ENCODE data around the gene EXT2. TPM values are rescaled to one million over a fixed set of nuclear protein-coding genes. Genes with fewer than 3 reads are reported as not detected.

The EXT2 gene
- total RNA-seq, 1 donor from 2014 or later: 75.0 TPM

DNA sequence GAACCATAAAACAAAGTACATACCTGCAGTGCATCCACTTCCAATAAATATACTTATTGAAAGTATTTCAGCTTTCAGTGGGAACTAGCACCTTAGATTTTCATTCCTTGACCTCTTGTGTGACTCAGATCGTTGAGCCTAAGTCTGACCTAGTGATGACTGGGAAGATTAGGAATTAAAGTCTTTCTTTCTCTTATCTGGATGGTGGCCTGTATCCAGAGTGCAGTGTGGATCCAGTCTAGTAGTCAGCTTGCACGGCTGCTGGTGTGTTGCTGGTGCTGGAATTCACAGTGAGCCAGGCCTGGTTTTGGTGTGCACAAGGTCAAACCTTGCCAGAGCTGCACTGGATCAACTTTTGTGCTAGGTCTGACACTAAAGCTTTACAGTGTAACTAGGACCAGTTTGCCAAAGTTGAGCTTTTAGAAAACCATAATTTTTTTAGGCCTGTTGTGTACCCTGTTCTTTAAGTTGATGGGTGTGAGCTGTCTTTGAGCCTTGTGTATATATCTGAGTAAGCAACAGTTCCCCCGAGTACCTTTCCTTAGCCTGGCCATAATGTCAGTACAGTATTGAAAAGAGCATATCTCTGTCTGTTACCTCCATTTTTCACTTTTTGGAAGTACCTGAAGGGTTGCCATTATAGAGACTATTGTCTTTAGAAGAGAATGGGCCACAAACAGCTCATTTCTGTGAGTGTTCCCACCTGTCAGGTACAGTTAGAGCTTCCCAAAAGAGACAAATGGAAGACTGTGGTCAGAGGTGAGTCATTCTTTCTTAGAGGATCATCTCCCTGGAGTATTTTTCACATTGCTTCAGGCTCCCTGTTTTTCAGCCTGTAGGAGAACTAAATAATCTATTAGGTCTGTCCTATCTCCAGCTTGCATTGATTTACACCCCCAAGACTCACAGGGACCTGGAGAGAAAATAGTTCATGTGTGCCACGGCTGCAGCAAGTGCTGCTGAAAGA is 124.6 kb downstream of the EXT2 start:
- no peak overlapping the region for H3K27ac Mint-ChIP-seq
- no peaks in the 10 kb centered on the region for H3K27me3 Mint-ChIP-seq (ENCODE audit: low read depth)
- TF ChIP-seq, protein P1, sequence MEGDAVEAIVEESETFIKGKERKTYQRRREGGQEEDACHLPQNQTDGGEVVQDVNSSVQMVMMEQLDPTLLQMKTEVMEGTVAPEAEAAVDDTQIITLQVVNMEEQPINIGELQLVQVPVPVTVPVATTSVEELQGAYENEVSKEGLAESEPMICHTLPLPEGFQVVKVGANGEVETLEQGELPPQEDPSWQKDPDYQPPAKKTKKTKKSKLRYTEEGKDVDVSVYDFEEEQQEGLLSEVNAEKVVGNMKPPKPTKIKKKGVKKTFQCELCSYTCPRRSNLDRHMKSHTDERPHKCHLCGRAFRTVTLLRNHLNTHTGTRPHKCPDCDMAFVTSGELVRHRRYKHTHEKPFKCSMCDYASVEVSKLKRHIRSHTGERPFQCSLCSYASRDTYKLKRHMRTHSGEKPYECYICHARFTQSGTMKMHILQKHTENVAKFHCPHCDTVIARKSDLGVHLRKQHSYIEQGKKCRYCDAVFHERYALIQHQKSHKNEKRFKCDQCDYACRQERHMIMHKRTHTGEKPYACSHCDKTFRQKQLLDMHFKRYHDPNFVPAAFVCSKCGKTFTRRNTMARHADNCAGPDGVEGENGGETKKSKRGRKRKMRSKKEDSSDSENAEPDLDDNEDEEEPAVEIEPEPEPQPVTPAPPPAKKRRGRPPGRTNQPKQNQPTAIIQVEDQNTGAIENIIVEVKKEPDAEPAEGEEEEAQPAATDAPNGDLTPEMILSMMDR (IDR thresholded peaks at IDR 0.05; ENCODE audit: unreplicated experiment): no peak

DNA sequence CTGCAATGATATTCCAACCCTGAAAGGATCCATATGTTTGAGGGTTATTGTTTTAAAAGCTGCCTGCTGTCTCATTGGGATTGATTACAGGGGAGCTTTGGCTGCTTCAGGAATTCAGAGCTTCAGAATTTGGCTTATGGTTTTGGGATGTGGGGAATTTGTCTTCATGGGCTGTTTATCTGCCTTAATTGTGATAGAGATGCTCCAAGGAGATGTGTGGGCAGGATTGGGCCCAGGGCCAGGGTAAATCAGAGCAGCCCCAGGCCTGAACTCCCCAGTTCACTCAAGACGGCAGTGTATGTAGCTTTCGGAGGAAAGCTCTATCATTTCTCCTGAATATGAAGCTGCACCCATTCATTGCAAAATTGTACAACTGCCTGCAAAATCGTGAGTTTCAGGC is 126.0 kb downstream of the EXT2 start:
- H3K27me3 Mint-ChIP-seq (ENCODE audit: low read depth): no peaks in the 10 kb centered on the region
- H3K4me1 Mint-ChIP-seq: peaks cover 49% of the 10 kb centered on the region
- TF ChIP-seq, protein P1 (IDR thresholded peaks at IDR 0.05; ENCODE audit: unreplicated experiment): no peak
- peaks cover 5% of the 10 kb centered on the region for H3K36me3 Mint-ChIP-seq
- no peaks in the 10 kb centered on the region for H3K9me3 Mint-ChIP-seq
- DNase-seq (ENCODE audit: low spot score in 2 of 2, unreplicated experiment in 2 of 2): no peak
- no peak overlapping the region for H3K4me3 Mint-ChIP-seq
- H3K27ac Mint-ChIP-seq: peak overlapping the region; percentile 28

More for the DNA sequence above, 124.6 kb downstream of the EXT2 start:
- DNase-seq (ENCODE audit: low spot score in 2 of 2, unreplicated experiment in 2 of 2): no peak
- H3K4me3 Mint-ChIP-seq: no peak overlapping the region
- H3K4me1 Mint-ChIP-seq: peaks cover 51% of the 10 kb centered on the region
- H3K36me3 Mint-ChIP-seq: peaks cover 5% of the 10 kb centered on the region
- H3K9me3 Mint-ChIP-seq: no peaks in the 10 kb centered on the region

DNA sequence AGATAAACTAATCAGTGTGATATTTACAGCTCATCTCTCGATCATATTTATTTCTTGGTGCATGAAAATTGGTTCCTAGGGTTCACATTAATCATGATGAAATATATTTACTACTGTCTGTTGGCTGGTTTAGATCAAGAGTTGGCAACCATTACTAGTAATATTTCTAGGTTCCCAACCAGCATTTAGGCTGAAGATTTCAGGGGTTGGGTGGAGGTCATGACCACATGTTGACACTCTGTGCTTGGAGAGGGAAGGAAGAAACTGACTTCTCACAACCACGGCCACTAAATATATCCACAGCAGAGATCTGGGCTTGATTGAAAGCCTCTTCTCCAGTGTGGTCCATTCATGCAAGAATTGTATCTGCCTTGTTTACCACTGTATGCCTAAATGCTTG is 126.5 kb downstream of the EXT2 start:
- Mint-ChIP-seq H3K4me3 (no peak overlapping the region), H3K9me3 (no peaks in the 10 kb centered on the region), H3K36me3 (peaks cover 5% of the 10 kb centered on the region), H3K27me3 (ENCODE audit: low read depth) (no peaks in the 10 kb centered on the region), H3K4me1 (peaks cover 47% of the 10 kb centered on the region), H3K27ac (peak overlapping the region; percentile 11)
- no peak for DNase-seq (ENCODE audit: low spot score in 2 of 2, unreplicated experiment in 2 of 2)
- TF ChIP-seq, protein P1 (IDR thresholded peaks at IDR 0.05; ENCODE audit: unreplicated experiment): no peak

DNA sequence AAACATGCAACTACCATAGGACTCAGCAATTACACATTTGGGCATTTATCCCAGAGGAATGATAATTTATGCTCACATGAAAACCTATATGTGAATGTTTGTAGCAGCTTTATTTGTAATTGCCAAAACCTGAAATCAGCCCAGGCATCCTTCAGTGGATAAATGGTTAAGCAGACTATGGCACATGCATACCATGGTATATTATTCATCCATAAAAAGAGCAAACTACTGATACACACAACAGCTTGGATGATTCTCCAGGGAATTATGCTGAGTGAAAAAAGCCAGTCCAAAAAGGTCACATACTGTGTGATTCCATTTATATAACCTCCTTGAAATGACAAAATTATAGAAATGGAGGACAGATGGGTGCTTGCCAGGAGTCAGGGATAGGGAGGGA is 127.8 kb downstream of the EXT2 start:
- TF ChIP-seq, protein P1 (IDR thresholded peaks at IDR 0.05; ENCODE audit: unreplicated experiment): no peak

DNA sequence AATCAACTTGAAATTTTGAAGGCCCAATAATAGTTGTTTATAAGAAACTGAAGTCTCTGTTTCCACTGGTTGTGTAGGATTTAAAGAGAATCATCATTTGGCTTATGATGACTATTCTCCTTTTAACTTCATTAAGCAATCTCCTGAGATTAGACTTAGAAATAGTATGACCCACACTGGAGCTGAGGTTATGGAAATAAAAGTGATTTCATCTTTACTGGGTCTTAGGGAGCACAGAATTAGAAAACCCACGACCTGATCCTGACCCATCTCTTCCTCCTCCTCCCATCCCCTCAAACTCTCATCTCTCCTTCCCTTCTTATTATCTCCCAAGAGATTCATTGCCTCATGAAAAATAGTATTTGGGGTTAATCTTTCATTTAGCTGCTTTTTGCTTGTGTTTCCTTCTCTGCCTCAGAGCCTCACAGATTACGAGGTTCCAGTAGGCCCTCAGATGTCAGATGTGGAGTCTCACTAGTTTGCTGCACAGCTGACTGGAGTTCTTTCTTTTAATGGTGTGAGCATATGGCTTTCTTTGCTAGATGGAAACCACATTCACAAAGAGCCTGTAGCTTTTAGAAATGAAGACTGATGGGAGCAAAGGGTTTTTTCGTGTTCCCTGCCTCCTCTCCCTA is 129.5 kb downstream of the EXT2 start:
- Mint-ChIP-seq H3K4me1 (peaks cover 66% of the 10 kb centered on the region), H3K27ac (peak overlapping the region; percentile 68)

More for the DNA sequence above, 127.8 kb downstream of the EXT2 start:
- no peaks in the 10 kb centered on the region for H3K27me3 Mint-ChIP-seq (ENCODE audit: low read depth)
- no peaks in the 10 kb centered on the region for H3K9me3 Mint-ChIP-seq
- peaks cover 3% of the 10 kb centered on the region for H3K36me3 Mint-ChIP-seq
- H3K27ac Mint-ChIP-seq: no peak overlapping the region
- H3K4me3 Mint-ChIP-seq: no peak overlapping the region
- H3K4me1 Mint-ChIP-seq: peaks cover 55% of the 10 kb centered on the region
- DNase-seq (ENCODE audit: low spot score in 2 of 2, unreplicated experiment in 2 of 2): no peak

More for the DNA sequence above, 129.5 kb downstream of the EXT2 start:
- TF ChIP-seq, protein P1 (IDR thresholded peaks at IDR 0.05; ENCODE audit: unreplicated experiment): no peak
- no peaks in the 10 kb centered on the region for H3K9me3 Mint-ChIP-seq
- no peak for DNase-seq (ENCODE audit: low spot score in 2 of 2, unreplicated experiment in 2 of 2)
- H3K36me3 Mint-ChIP-seq: no peaks in the 10 kb centered on the region
- no peak overlapping the region for H3K4me3 Mint-ChIP-seq
- H3K27me3 Mint-ChIP-seq (ENCODE audit: low read depth): no peaks in the 10 kb centered on the region
